HG03558 (cell line): ENCODE data around the gene SART3.
"Not testable (repeated sequence)": the region's sequence is repeated elsewhere in the genome, so short reads cannot be mapped to it uniquely, and the experiment has no call there.

Experiments
- ATAC-seq: cut with Tn5 transposase; IDR thresholded peaks from one replicate; pipeline ENCODE4 v1.9.1; 2021; ENCODE audit warnings: moderate number of reproducible peaks; ENCODE audit not compliant: unreplicated experiment; ENCODE audit errors: extremely low read depth

SART3 gene

GRCh38 chr12:108565976-108566375 lies 5.0 kb upstream of the SART3 start:
- ATAC-seq, result no peak

- ATAC-seq, result no peak
Observed at GRCh38 chr12:108565146-108565545, 4.2 kb upstream of the SART3 start.

- ATAC-seq, result no peak
Observed at GRCh38 chr12:108564724-108565123, 3.8 kb upstream of the SART3 start.

- ATAC-seq, result no peak
Observed at GRCh38 chr12:108563804-108564151, 2.8 kb upstream of the SART3 start.

GRCh38 chr12:108563136-108563803 lies 2.3 kb upstream of the SART3 start:
- peak; percentile 25 for ATAC-seq

- ATAC-seq, result peak; percentile 35
Observed at GRCh38 chr12:108562348-108563135, 1.6 kb upstream of the SART3 start, which contains the start of gene ISCU. Gene ISCU (plus strand): TSS chr12:108562596. CDS start chr12:108562623, 27 bp downstream.

- ATAC-seq, result no peak
Observed at GRCh38 chr12:108561852-108562347, 927 bp upstream of the SART3 start.

- no peak for ATAC-seq
Observed at GRCh38 chr12:108560321-108560721, 652 bp downstream of the SART3 start.

GRCh38 chr12:108559748-108560147 lies 1.2 kb downstream of the SART3 start:
- ATAC-seq, result no peak

- ATAC-seq, result no peak
Observed at GRCh38 chr12:108559007-108559655, 1.8 kb downstream of the SART3 start.

- ATAC-seq, result not testable (repeated sequence)
Observed at GRCh38 chr12:108555383-108555782, 5.6 kb downstream of the SART3 start.

GRCh38 chr12:108553799-108554198 lies 7.2 kb downstream of the SART3 start:
- ATAC-seq, result no peak

GRCh38 chr12:108551535-108551934 lies 9.4 kb downstream of the SART3 start:
- ATAC-seq, result no peak

- no peak for ATAC-seq
Observed at GRCh38 chr12:108548954-108549521, 11.9 kb downstream of the SART3 start.

- no peak for ATAC-seq
Observed at GRCh38 chr12:108547686-108548085, 13.3 kb downstream of the SART3 start.

GRCh38 chr12:108543652-108544051 lies 17.3 kb downstream of the SART3 start:
- no peak for ATAC-seq

- ATAC-seq, result no peak
Observed at GRCh38 chr12:108542320-108542719, 18.7 kb downstream of the SART3 start.

GRCh38 chr12:108538616-108539195 lies 22.3 kb downstream of the SART3 start:
- no peak for ATAC-seq

GRCh38 chr12:108538146-108538545 lies 22.8 kb downstream of the SART3 start:
- no peak for ATAC-seq
